Measurements from ENCODE around the gene HAO1. TPM values are rescaled to one million over a fixed set of nuclear protein-coding genes. Genes with fewer than 3 reads are reported as not detected.

HAO1 gene
- total and polyA plus RNA-seq, 4 donors = not detected

DNA sequence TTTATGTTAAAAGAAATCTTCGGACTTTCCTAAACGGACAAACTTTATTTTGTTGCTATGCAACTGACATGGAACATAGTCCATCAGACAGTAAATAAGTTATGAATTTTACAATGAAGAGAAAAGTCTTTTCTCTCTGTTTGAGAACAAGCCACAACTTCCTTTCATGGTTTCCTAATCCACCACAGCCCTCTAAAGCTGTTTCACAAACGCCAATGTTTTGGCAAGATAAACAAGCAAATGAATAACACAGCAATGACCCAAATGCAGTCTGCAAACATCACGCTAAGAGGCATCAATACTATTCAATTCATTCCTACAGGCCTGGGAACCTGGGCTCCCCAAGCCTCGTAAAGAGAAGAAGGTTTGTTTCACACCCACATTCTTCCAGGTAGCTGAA lies 60.4 kb downstream of the HAO1 start:
- no peak for DNase-seq (ENCODE audit: low read depth in 4 of 6, low spot score in 6 of 6)
- Histone ChIP-seq H3K27ac (ENCODE audit: low read depth, low read length) (no peak overlapping the region), H3K27me3 (ENCODE audit: control insufficient read depth, insufficient read depth, low read length) (no peaks in the 10 kb centered on the region), H3K9me3 (ENCODE audit: control insufficient read depth, insufficient read depth, low read length) (no peaks in the 10 kb centered on the region), H3K4me1 (ENCODE audit: control insufficient read depth, insufficient read depth, low read length) (no peaks in the 10 kb centered on the region), H3K4me3 (ENCODE audit: low read depth, low read length) (no peak overlapping the region), H3K36me3 (ENCODE audit: control insufficient read depth, insufficient read depth, low read length) (no peaks in the 10 kb centered on the region)
- WGBS (ENCODE audit: insufficient coverage) = 14% methylated on average over 2 of the region's 5 CpGs

DNA sequence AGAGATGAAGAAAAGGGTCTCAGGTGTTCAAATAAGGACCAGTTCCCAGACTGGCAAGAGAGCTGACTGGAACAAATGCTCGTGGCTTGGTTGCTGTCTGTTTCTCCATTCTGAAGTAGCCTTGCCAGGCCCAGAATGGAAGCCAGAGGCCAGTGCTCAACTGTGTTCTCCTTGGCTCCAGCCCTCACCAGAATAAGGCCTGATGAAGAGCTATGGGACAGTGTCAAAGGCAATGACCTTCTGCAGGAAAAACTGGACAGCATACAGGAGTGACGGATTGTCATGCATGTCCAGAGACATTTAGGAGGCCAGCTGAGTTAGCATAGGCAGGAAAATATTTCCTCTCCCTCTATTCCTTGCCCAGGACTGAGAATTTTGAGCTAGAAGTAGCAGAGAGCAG lies 72.2 kb downstream of the HAO1 start:
- 100% methylated on average over 1 of the region's 2 CpGs for WGBS (ENCODE audit: insufficient coverage)
- Histone ChIP-seq H3K4me1 (ENCODE audit: control insufficient read depth, insufficient read depth, low read length) (no peaks in the 10 kb centered on the region), H3K27me3 (ENCODE audit: control insufficient read depth, insufficient read depth, low read length) (no peaks in the 10 kb centered on the region), H3K4me3 (ENCODE audit: low read depth, low read length) (no peak overlapping the region), H3K27ac (ENCODE audit: low read depth, low read length) (no peak overlapping the region), H3K36me3 (ENCODE audit: control insufficient read depth, insufficient read depth, low read length) (no peaks in the 10 kb centered on the region), H3K9me3 (ENCODE audit: control insufficient read depth, insufficient read depth, low read length) (peaks cover 4% of the 10 kb centered on the region)
- DNase-seq (ENCODE audit: low read depth in 4 of 6, low spot score in 6 of 6) = no peak

GRCh38 chr20:7866285-7866684 lies 74.0 kb downstream of the HAO1 start:
- Histone ChIP-seq H3K27me3 (ENCODE audit: control insufficient read depth, insufficient read depth, low read length) (no peaks in the 10 kb centered on the region), H3K36me3 (ENCODE audit: control insufficient read depth, insufficient read depth, low read length) (no peaks in the 10 kb centered on the region), H3K4me3 (ENCODE audit: low read depth, low read length) (no peak overlapping the region), H3K9me3 (ENCODE audit: control insufficient read depth, insufficient read depth, low read length) (peaks cover 4% of the 10 kb centered on the region), H3K27ac (ENCODE audit: low read depth, low read length) (peak overlapping the region; percentile 26), H3K4me1 (ENCODE audit: control insufficient read depth, insufficient read depth, low read length) (no peaks in the 10 kb centered on the region)
- DNase-seq (ENCODE audit: low read depth in 4 of 6, low spot score in 6 of 6) = peak in 4 of 6 donors; percentile 31 to 77 (median 60)
- WGBS (ENCODE audit: insufficient coverage) = 34% methylated on average over 6 of the region's 11 CpGs

- H3K4me1 ChIP-seq (ENCODE audit: control insufficient read depth, insufficient read depth, low read length) = no peaks in the 10 kb centered on the region
- WGBS (ENCODE audit: insufficient coverage) = no CpG with 5 or more reads among the region's 3 CpGs
- H3K27ac ChIP-seq (ENCODE audit: low read depth, low read length) = no peak overlapping the region
- H3K27me3 ChIP-seq (ENCODE audit: control insufficient read depth, insufficient read depth, low read length) = no peaks in the 10 kb centered on the region
- DNase-seq (ENCODE audit: low read depth in 4 of 6, low spot score in 6 of 6) = peak in 5 of 6 donors; percentile 38 to 87 (median 43)
- H3K4me3 ChIP-seq (ENCODE audit: low read depth, low read length) = no peak overlapping the region
- H3K36me3 ChIP-seq (ENCODE audit: control insufficient read depth, insufficient read depth, low read length) = no peaks in the 10 kb centered on the region
- no peaks in the 10 kb centered on the region for H3K9me3 ChIP-seq (ENCODE audit: control insufficient read depth, insufficient read depth, low read length)
These were observed 80.9 kb downstream of the HAO1 start for GRCh38 chr20:7859356-7859802.

DNA sequence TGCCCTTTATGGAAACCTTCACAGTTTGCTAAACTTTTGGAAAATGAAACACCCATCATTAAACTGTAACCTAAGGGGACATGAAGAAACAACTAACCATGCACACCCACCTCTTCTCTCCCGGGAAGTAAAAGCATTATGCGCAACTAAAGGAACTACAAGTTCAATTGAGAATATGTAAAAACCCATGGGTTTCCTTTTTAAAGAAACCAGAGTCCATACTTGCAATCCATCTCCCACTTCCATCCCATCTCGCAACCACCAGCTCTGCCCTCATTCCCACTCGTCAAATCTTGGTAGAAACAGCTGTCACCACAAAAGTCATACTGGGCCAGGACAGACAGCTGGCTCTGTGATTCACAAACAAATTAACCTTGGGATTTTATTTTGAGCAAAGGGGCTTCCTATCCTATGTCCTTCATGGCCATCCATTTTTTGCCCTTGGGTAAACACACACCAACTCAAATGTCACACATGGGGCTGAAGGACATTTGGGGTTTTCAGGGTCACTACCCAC lies 81.5 kb downstream of the HAO1 start:
- no peak for DNase-seq (ENCODE audit: low read depth in 4 of 6, low spot score in 6 of 6)
- Histone ChIP-seq H3K27ac (ENCODE audit: low read depth, low read length) (no peak overlapping the region), H3K36me3 (ENCODE audit: control insufficient read depth, insufficient read depth, low read length) (no peaks in the 10 kb centered on the region), H3K27me3 (ENCODE audit: control insufficient read depth, insufficient read depth, low read length) (no peaks in the 10 kb centered on the region), H3K9me3 (ENCODE audit: control insufficient read depth, insufficient read depth, low read length) (no peaks in the 10 kb centered on the region), H3K4me1 (ENCODE audit: control insufficient read depth, insufficient read depth, low read length) (no peaks in the 10 kb centered on the region), H3K4me3 (ENCODE audit: low read depth, low read length) (no peak overlapping the region)
- 52% methylated on average over 4 of the region's 4 CpGs for WGBS (ENCODE audit: insufficient coverage)

- Histone ChIP-seq H3K27me3 (ENCODE audit: control insufficient read depth, insufficient read depth, low read length) (no peaks in the 10 kb centered on the region), H3K4me1 (ENCODE audit: control insufficient read depth, insufficient read depth, low read length) (no peaks in the 10 kb centered on the region), H3K4me3 (ENCODE audit: low read depth, low read length) (no peak overlapping the region), H3K36me3 (ENCODE audit: control insufficient read depth, insufficient read depth, low read length) (no peaks in the 10 kb centered on the region), H3K9me3 (ENCODE audit: control insufficient read depth, insufficient read depth, low read length) (no peaks in the 10 kb centered on the region), H3K27ac (ENCODE audit: low read depth, low read length) (no peak overlapping the region)
- no peak for DNase-seq (ENCODE audit: low read depth in 4 of 6, low spot score in 6 of 6)
- WGBS (ENCODE audit: insufficient coverage) = 78% methylated on average over 2 of the region's 2 CpGs
These were observed 83.5 kb downstream of the HAO1 start for GRCh38 chr20:7856756-7857155.

GRCh38 chr20:7855545-7855944 lies 84.7 kb downstream of the HAO1 start:
- WGBS (ENCODE audit: insufficient coverage) = no CpG with 5 or more reads among the region's 1 CpG
- no peak overlapping the region for H3K4me3 ChIP-seq (ENCODE audit: low read depth, low read length)

GRCh38 chr20:7853493-7853892 lies 86.8 kb downstream of the HAO1 start:
- DNase-seq (ENCODE audit: low read depth in 4 of 6, low spot score in 6 of 6) = no peak
- Histone ChIP-seq H3K36me3 (ENCODE audit: control insufficient read depth, insufficient read depth, low read length) (no peaks in the 10 kb centered on the region), H3K27me3 (ENCODE audit: control insufficient read depth, insufficient read depth, low read length) (no peaks in the 10 kb centered on the region), H3K4me1 (ENCODE audit: control insufficient read depth, insufficient read depth, low read length) (no peaks in the 10 kb centered on the region), H3K9me3 (ENCODE audit: control insufficient read depth, insufficient read depth, low read length) (no peaks in the 10 kb centered on the region), H3K27ac (ENCODE audit: low read depth, low read length) (no peak overlapping the region), H3K4me3 (ENCODE audit: low read depth, low read length) (no peak overlapping the region)

More at GRCh38 chr20:7855545-7855944, 84.7 kb downstream of the HAO1 start:
- Histone ChIP-seq H3K4me1 (ENCODE audit: control insufficient read depth, insufficient read depth, low read length) (no peaks in the 10 kb centered on the region), H3K27ac (ENCODE audit: low read depth, low read length) (no peak overlapping the region), H3K9me3 (ENCODE audit: control insufficient read depth, insufficient read depth, low read length) (no peaks in the 10 kb centered on the region), H3K36me3 (ENCODE audit: control insufficient read depth, insufficient read depth, low read length) (no peaks in the 10 kb centered on the region), H3K27me3 (ENCODE audit: control insufficient read depth, insufficient read depth, low read length) (no peaks in the 10 kb centered on the region)
- no peak for DNase-seq (ENCODE audit: low read depth in 4 of 6, low spot score in 6 of 6)

DNA sequence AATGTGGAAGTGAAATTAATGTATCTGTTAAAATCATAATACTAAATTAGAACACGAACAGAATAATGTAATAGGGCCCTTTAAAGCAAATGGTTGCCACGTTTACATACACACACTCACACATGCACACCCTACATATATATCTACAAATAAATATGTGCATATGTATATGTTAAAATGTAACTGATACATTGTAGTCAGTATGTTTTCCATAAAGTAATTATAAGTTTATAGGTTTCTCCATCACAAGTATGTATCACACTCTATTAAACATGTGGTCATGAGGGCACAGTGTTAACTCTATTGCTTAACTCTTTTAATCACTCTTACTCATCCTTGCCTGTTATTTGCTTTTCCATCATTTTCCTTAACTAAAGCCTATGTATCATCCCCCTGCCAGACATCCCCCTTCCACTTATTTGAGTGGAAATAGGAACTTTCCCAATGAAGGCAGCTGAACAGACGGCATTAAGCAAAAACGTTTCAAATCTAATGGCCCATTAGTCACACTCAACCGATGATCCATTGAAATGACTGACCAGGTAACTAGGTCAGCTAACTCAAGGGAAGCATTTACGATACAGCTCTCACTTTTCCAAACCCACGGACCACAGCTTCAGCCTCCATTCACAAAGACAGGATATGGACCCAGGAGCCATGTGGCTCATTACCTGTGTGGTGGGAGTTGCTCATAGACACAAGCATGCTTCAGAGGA lies 89.3 kb downstream of the HAO1 start:
- peak in 1 of 6 donors; percentile 44 for DNase-seq (ENCODE audit: low read depth in 4 of 6, low spot score in 6 of 6)
- Histone ChIP-seq H3K4me3 (ENCODE audit: low read depth, low read length) (no peak overlapping the region), H3K9me3 (ENCODE audit: control insufficient read depth, insufficient read depth, low read length) (no peaks in the 10 kb centered on the region), H3K4me1 (ENCODE audit: control insufficient read depth, insufficient read depth, low read length) (no peaks in the 10 kb centered on the region), H3K36me3 (ENCODE audit: control insufficient read depth, insufficient read depth, low read length) (no peaks in the 10 kb centered on the region), H3K27ac (ENCODE audit: low read depth, low read length) (no peak overlapping the region), H3K27me3 (ENCODE audit: control insufficient read depth, insufficient read depth, low read length) (no peaks in the 10 kb centered on the region)
- WGBS (ENCODE audit: insufficient coverage) = 57% methylated on average over 3 of the region's 7 CpGs

- Histone ChIP-seq H3K27ac (ENCODE audit: low read depth, low read length) (no peak overlapping the region), H3K27me3 (ENCODE audit: control insufficient read depth, insufficient read depth, low read length) (no peaks in the 10 kb centered on the region), H3K9me3 (ENCODE audit: control insufficient read depth, insufficient read depth, low read length) (no peaks in the 10 kb centered on the region), H3K36me3 (ENCODE audit: control insufficient read depth, insufficient read depth, low read length) (no peaks in the 10 kb centered on the region), H3K4me1 (ENCODE audit: control insufficient read depth, insufficient read depth, low read length) (no peaks in the 10 kb centered on the region), H3K4me3 (ENCODE audit: low read depth, low read length) (no peak overlapping the region)
- DNase-seq (ENCODE audit: low read depth in 4 of 6, low spot score in 6 of 6) = no peak
- no CpG with 5 or more reads among the region's 2 CpGs for WGBS (ENCODE audit: insufficient coverage)
These were observed 90.6 kb downstream of the HAO1 start for GRCh38 chr20:7849675-7850074.
